GM18909 (cell line): ENCODE measurements around the gene TTLL13.

Experiments
- ATAC-seq: cut with Tn5 transposase; IDR thresholded peaks from one replicate; pipeline ENCODE4 v1.9.1; 2021; ENCODE audit warnings: mild to moderate bottlenecking; ENCODE audit not compliant: unreplicated experiment, poor library complexity

The TTLL13 gene

DNA sequence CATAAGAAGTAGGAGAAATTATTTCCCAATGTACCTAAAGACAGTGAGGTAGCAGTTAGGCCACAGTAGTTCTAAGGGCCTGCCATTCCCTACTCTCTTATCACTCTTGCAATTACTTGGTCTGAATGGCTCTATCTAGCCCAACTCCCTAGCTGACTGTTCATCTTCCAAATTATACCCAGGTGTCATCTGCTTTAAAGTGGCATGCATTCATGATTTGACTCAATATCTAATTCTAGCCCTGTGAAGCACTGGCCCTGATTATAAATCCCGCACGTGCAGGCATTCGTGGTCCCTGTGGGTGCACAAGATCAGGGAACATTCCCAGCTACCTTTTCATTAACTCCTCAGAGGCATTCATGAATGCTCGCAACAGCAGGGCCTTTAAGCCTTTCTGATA is 59.7 kb downstream of the TTLL13 start:
- no peak for ATAC-seq
